ENCODE measurements around the gene ADIRF. TPM values are rescaled to one million over a fixed set of nuclear protein-coding genes. Genes with fewer than 3 reads are reported as not detected.

ADIRF gene
- total and polyA plus RNA-seq, 9 donors, result 1.5 to 9.7 (median 3.0) TPM

GRCh38 chr10:86960863-86961434 is 7.3 kb upstream of the ADIRF start:
- DNase-seq, result no peak
- no peak overlapping the region for H3K4me3 ChIP-seq (ENCODE audit: low read length)
- H3K27me3 ChIP-seq (ENCODE audit: control insufficient read depth, insufficient read depth, low read length), result no peaks in the 10 kb centered on the region
- peaks cover 49% of the 10 kb centered on the region for H3K4me1 ChIP-seq (ENCODE audit: control insufficient read depth, insufficient read depth, low read length)
- H3K9me3 ChIP-seq (replicated peaks; ENCODE audit: control insufficient read depth, low read depth, low read length), result no peaks in the 10 kb centered on the region
- no peak overlapping the region for H3K27ac ChIP-seq (ENCODE audit: low read length)
- H3K36me3 ChIP-seq (ENCODE audit: control insufficient read depth, insufficient read depth, low read length), result no peaks in the 10 kb centered on the region
- WGBS (ENCODE audit: insufficient coverage), result 54% methylated on average over 3 of the region's 9 CpGs

- no peaks in the 10 kb centered on the region for H3K9me3 ChIP-seq (replicated peaks; ENCODE audit: control insufficient read depth, low read depth, low read length)
- no peaks in the 10 kb centered on the region for H3K27me3 ChIP-seq (ENCODE audit: control insufficient read depth, insufficient read depth, low read length)
- no peak overlapping the region for H3K4me3 ChIP-seq (ENCODE audit: low read length)
- no peak overlapping the region for H3K27ac ChIP-seq (ENCODE audit: low read length)
- 94% methylated on average over 11 of the region's 12 CpGs for WGBS (ENCODE audit: insufficient coverage)
- DNase-seq, result peak; percentile 12
- peaks cover 49% of the 10 kb centered on the region for H3K4me1 ChIP-seq (ENCODE audit: control insufficient read depth, insufficient read depth, low read length)
- no peaks in the 10 kb centered on the region for H3K36me3 ChIP-seq (ENCODE audit: control insufficient read depth, insufficient read depth, low read length)
Measured at GRCh38 chr10:86961481-86962091, 6.7 kb upstream of the ADIRF start.

- no peak overlapping the region for H3K27ac ChIP-seq (ENCODE audit: low read length)
- H3K4me3 ChIP-seq (ENCODE audit: low read length), result no peak overlapping the region
- peaks cover 49% of the 10 kb centered on the region for H3K4me1 ChIP-seq (ENCODE audit: control insufficient read depth, insufficient read depth, low read length)
- 87% methylated on average over 7 of the region's 7 CpGs for WGBS (ENCODE audit: insufficient coverage)
- H3K36me3 ChIP-seq (ENCODE audit: control insufficient read depth, insufficient read depth, low read length), result no peaks in the 10 kb centered on the region
- no peak for DNase-seq
- H3K9me3 ChIP-seq (replicated peaks; ENCODE audit: control insufficient read depth, low read depth, low read length), result no peaks in the 10 kb centered on the region
- no peaks in the 10 kb centered on the region for H3K27me3 ChIP-seq (ENCODE audit: control insufficient read depth, insufficient read depth, low read length)
Measured at GRCh38 chr10:86962136-86962980, 5.9 kb upstream of the ADIRF start.

- WGBS (ENCODE audit: insufficient coverage), result 97% methylated on average over 7 of the region's 7 CpGs
- Histone ChIP-seq H3K4me3 (ENCODE audit: low read length) (no peak overlapping the region), H3K27ac (ENCODE audit: low read length) (no peak overlapping the region), H3K9me3 (replicated peaks; ENCODE audit: control insufficient read depth, low read depth, low read length) (no peaks in the 10 kb centered on the region), H3K27me3 (ENCODE audit: control insufficient read depth, insufficient read depth, low read length) (peaks cover 5% of the 10 kb centered on the region), H3K36me3 (ENCODE audit: control insufficient read depth, insufficient read depth, low read length) (no peaks in the 10 kb centered on the region), H3K4me1 (ENCODE audit: control insufficient read depth, insufficient read depth, low read length) (peaks cover 49% of the 10 kb centered on the region)
- DNase-seq, result no peak
Measured at GRCh38 chr10:86962981-86963310, 5.3 kb upstream of the ADIRF start.

GRCh38 chr10:86963341-86963919 is 4.9 kb upstream of the ADIRF start:
- H3K27ac ChIP-seq (ENCODE audit: low read length), result no peak overlapping the region
- H3K27me3 ChIP-seq (ENCODE audit: control insufficient read depth, insufficient read depth, low read length), result peaks cover 10% of the 10 kb centered on the region
- WGBS (ENCODE audit: insufficient coverage), result 98% methylated on average over 7 of the region's 12 CpGs
- H3K4me1 ChIP-seq (ENCODE audit: control insufficient read depth, insufficient read depth, low read length), result peaks cover 49% of the 10 kb centered on the region
- H3K9me3 ChIP-seq (replicated peaks; ENCODE audit: control insufficient read depth, low read depth, low read length), result no peaks in the 10 kb centered on the region
- no peak for DNase-seq
- no peak overlapping the region for H3K4me3 ChIP-seq (ENCODE audit: low read length)
- no peaks in the 10 kb centered on the region for H3K36me3 ChIP-seq (ENCODE audit: control insufficient read depth, insufficient read depth, low read length)

GRCh38 chr10:86964061-86964846 is 4.0 kb upstream of the ADIRF start:
- DNase-seq, result no peak
- H3K27me3 ChIP-seq (ENCODE audit: control insufficient read depth, insufficient read depth, low read length), result peaks cover 18% of the 10 kb centered on the region
- no peaks in the 10 kb centered on the region for H3K36me3 ChIP-seq (ENCODE audit: control insufficient read depth, insufficient read depth, low read length)
- no peak overlapping the region for H3K4me3 ChIP-seq (ENCODE audit: low read length)
- H3K4me1 ChIP-seq (ENCODE audit: control insufficient read depth, insufficient read depth, low read length), result peaks cover 49% of the 10 kb centered on the region
- no peak overlapping the region for H3K27ac ChIP-seq (ENCODE audit: low read length)
- H3K9me3 ChIP-seq (replicated peaks; ENCODE audit: control insufficient read depth, low read depth, low read length), result no peaks in the 10 kb centered on the region
- WGBS (ENCODE audit: insufficient coverage), result 70% methylated on average over 11 of the region's 13 CpGs

GRCh38 chr10:86964847-86965190 is 3.5 kb upstream of the ADIRF start:
- no peak for DNase-seq
- H3K4me1 ChIP-seq (ENCODE audit: control insufficient read depth, insufficient read depth, low read length), result peaks cover 50% of the 10 kb centered on the region
- 50% methylated on average over 1 of the region's 2 CpGs for WGBS (ENCODE audit: insufficient coverage)

GRCh38 chr10:86965986-86966654 is 2.2 kb upstream of the ADIRF start:
- WGBS (ENCODE audit: insufficient coverage), result 68% methylated on average over 2 of the region's 11 CpGs
- no peak overlapping the region for H3K27ac ChIP-seq (ENCODE audit: low read length)
- H3K9me3 ChIP-seq (replicated peaks; ENCODE audit: control insufficient read depth, low read depth, low read length), result no peaks in the 10 kb centered on the region
- peaks cover 55% of the 10 kb centered on the region for H3K4me1 ChIP-seq (ENCODE audit: control insufficient read depth, insufficient read depth, low read length)
- H3K36me3 ChIP-seq (ENCODE audit: control insufficient read depth, insufficient read depth, low read length), result no peaks in the 10 kb centered on the region
- peaks cover 28% of the 10 kb centered on the region for H3K27me3 ChIP-seq (ENCODE audit: control insufficient read depth, insufficient read depth, low read length)
- DNase-seq, result no peak
- no peak overlapping the region for H3K4me3 ChIP-seq (ENCODE audit: low read length)

More at GRCh38 chr10:86964847-86965190, 3.5 kb upstream of the ADIRF start:
- H3K9me3 ChIP-seq (replicated peaks; ENCODE audit: control insufficient read depth, low read depth, low read length), result no peaks in the 10 kb centered on the region
- no peak overlapping the region for H3K4me3 ChIP-seq (ENCODE audit: low read length)
- no peaks in the 10 kb centered on the region for H3K36me3 ChIP-seq (ENCODE audit: control insufficient read depth, insufficient read depth, low read length)
- peaks cover 23% of the 10 kb centered on the region for H3K27me3 ChIP-seq (ENCODE audit: control insufficient read depth, insufficient read depth, low read length)
- H3K27ac ChIP-seq (ENCODE audit: low read length), result no peak overlapping the region

GRCh38 chr10:86967481-86967941 is 771 bp upstream of the ADIRF start:
- H3K27ac ChIP-seq (ENCODE audit: low read length), result no peak overlapping the region
- no peak overlapping the region for H3K4me3 ChIP-seq (ENCODE audit: low read length)
- peaks cover 34% of the 10 kb centered on the region for H3K27me3 ChIP-seq (ENCODE audit: control insufficient read depth, insufficient read depth, low read length)
- H3K9me3 ChIP-seq (replicated peaks; ENCODE audit: control insufficient read depth, low read depth, low read length), result no peaks in the 10 kb centered on the region
- H3K36me3 ChIP-seq (ENCODE audit: control insufficient read depth, insufficient read depth, low read length), result no peaks in the 10 kb centered on the region
- H3K4me1 ChIP-seq (ENCODE audit: control insufficient read depth, insufficient read depth, low read length), result peaks cover 59% of the 10 kb centered on the region
- peak; percentile 15 for DNase-seq
- 75% methylated on average over 7 of the region's 7 CpGs for WGBS (ENCODE audit: insufficient coverage)

Measured in muscle of leg (tissue), 11 donors.